Measurements from ENCODE around the gene MGLL.

DNA sequence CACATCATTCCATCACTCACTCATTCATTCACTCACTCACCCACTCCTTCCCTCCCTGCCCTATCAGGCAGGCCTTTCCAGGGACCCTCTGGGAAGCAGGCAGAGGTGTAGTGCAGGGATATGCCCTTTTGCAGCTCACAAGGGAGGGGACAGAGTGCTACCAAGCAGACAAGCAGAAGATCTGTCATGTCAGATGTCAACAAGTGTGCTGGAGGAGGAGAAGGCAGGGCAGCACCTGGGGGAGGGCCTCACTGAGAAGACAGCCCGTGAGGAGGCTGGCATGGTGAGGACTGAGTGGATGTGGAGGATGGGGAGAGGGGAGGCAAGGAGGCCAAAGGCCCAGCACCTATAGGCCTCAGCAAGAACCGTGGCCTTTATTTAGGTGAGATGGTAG, 134.3 kb downstream of the MGLL start:
- TF ChIP-seq, protein P1, sequence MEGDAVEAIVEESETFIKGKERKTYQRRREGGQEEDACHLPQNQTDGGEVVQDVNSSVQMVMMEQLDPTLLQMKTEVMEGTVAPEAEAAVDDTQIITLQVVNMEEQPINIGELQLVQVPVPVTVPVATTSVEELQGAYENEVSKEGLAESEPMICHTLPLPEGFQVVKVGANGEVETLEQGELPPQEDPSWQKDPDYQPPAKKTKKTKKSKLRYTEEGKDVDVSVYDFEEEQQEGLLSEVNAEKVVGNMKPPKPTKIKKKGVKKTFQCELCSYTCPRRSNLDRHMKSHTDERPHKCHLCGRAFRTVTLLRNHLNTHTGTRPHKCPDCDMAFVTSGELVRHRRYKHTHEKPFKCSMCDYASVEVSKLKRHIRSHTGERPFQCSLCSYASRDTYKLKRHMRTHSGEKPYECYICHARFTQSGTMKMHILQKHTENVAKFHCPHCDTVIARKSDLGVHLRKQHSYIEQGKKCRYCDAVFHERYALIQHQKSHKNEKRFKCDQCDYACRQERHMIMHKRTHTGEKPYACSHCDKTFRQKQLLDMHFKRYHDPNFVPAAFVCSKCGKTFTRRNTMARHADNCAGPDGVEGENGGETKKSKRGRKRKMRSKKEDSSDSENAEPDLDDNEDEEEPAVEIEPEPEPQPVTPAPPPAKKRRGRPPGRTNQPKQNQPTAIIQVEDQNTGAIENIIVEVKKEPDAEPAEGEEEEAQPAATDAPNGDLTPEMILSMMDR (IDR thresholded peaks at IDR 0.05 in 2 of 3, conservative IDR thresholded peaks at IDR 0.05 in 1 of 3; ENCODE audit: insufficient read depth in 2 of 3, low read depth in 1 of 3, low read length in 3 of 3): no peak
- TF ChIP-seq CC2D1A (IDR thresholded peaks at IDR 0.05) (no peak), CHD2 (IDR thresholded peaks at IDR 0.05; ENCODE audit: low read depth, low read length) (no peak), ZNF274 (IDR thresholded peaks at IDR 0.05; ENCODE audit: borderline replicate concordance, low read depth, low read length) (no peak), BRCA1 (IDR thresholded peaks at IDR 0.05) (no peak), BRCA1 (CRISPR knock-in tag; IDR thresholded peaks at IDR 0.05) (no peak), ZNF780A (CRISPR knock-in tag; IDR thresholded peaks at IDR 0.05) (no peak), EP300 (IDR thresholded peaks at IDR 0.05; ENCODE audit: low read length) (no peak)
- TF ChIP-seq, protein P2, sequence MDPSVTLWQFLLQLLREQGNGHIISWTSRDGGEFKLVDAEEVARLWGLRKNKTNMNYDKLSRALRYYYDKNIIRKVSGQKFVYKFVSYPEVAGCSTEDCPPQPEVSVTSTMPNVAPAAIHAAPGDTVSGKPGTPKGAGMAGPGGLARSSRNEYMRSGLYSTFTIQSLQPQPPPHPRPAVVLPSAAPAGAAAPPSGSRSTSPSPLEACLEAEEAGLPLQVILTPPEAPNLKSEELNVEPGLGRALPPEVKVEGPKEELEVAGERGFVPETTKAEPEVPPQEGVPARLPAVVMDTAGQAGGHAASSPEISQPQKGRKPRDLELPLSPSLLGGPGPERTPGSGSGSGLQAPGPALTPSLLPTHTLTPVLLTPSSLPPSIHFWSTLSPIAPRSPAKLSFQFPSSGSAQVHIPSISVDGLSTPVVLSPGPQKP (CRISPR knock-in tag; IDR thresholded peaks at IDR 0.05): no peak
- TF ChIP-seq, protein P3, sequence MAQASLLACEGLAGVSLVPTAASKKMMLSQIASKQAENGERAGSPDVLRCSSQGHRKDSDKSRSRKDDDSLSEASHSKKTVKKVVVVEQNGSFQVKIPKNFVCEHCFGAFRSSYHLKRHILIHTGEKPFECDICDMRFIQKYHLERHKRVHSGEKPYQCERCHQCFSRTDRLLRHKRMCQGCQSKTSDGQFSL (CRISPR knock-in tag; IDR thresholded peaks at IDR 0.05): no peak
- TF ChIP-seq, protein P3 (tag; IDR thresholded peaks at IDR 0.05): no peak
- TF ChIP-seq, protein P4, sequence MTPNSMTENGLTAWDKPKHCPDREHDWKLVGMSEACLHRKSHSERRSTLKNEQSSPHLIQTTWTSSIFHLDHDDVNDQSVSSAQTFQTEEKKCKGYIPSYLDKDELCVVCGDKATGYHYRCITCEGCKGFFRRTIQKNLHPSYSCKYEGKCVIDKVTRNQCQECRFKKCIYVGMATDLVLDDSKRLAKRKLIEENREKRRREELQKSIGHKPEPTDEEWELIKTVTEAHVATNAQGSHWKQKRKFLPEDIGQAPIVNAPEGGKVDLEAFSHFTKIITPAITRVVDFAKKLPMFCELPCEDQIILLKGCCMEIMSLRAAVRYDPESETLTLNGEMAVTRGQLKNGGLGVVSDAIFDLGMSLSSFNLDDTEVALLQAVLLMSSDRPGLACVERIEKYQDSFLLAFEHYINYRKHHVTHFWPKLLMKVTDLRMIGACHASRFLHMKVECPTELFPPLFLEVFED (CRISPR knock-in tag; conservative IDR thresholded peaks at IDR 0.05): no peak
